ENCODE data around the gene LRRN2. TPM values are rescaled to one million over a fixed set of nuclear protein-coding genes. Genes with fewer than 3 reads are reported as not detected.

Gene LRRN2
- total RNA-seq, 1 experiment from 2014 or later = 5.3 TPM

DNA sequence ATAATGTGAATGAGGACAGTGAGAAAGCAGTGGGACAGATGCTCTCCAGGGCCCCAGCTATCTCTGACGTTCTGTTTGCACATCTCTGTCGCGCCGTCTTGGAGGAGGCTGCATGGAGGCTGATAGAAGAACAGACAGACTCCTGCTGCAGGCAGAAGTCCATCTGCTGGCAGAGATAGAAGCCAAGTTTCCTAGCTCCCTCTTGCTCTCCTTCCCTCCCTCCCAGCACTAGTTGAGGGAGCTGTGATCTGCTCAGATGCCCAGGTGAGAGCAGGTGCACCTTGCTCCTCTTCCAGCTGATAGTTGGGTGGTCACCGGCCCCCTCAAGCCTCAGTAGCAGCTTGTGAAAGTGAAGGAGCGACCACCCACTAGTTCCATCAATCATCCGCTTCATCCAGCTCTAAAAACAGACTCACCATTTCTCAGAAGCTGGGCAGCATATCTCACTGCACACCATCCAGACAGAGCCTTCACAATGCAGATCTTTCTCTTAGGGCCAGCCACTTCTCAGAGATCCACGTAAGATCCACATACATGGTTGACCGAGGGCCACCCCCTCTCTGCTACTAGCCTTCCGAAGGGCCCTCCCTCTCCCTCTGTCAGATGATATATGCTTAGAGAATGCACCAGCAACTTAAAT is 12.9 kb downstream of the LRRN2 start:
- DNase-seq (ENCODE audit: low spot score) (no peak), ATAC-seq (no peak)
- Mint-ChIP-seq H3K4me3 (no peak overlapping the region), H3K36me3 (no peaks in the 10 kb centered on the region), H3K27me3 (ENCODE audit: low read depth) (no peaks in the 10 kb centered on the region), H3K4me1 (peaks cover 7% of the 10 kb centered on the region), H3K27ac (no peak overlapping the region), H3K9me3 (no peaks in the 10 kb centered on the region)
- POLR2A ChIA-PET = no interaction called here
- TF ChIP-seq, protein P1, sequence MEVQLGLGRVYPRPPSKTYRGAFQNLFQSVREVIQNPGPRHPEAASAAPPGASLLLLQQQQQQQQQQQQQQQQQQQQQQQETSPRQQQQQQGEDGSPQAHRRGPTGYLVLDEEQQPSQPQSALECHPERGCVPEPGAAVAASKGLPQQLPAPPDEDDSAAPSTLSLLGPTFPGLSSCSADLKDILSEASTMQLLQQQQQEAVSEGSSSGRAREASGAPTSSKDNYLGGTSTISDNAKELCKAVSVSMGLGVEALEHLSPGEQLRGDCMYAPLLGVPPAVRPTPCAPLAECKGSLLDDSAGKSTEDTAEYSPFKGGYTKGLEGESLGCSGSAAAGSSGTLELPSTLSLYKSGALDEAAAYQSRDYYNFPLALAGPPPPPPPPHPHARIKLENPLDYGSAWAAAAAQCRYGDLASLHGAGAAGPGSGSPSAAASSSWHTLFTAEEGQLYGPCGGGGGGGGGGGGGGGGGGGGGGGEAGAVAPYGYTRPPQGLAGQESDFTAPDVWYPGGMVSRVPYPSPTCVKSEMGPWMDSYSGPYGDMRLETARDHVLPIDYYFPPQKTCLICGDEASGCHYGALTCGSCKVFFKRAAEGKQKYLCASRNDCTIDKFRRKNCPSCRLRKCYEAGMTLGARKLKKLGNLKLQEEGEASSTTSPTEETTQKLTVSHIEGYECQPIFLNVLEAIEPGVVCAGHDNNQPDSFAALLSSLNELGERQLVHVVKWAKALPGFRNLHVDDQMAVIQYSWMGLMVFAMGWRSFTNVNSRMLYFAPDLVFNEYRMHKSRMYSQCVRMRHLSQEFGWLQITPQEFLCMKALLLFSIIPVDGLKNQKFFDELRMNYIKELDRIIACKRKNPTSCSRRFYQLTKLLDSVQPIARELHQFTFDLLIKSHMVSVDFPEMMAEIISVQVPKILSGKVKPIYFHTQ (CRISPR knock-in tag; IDR thresholded peaks at IDR 0.05) = no peak
- TF ChIP-seq, protein P2, sequence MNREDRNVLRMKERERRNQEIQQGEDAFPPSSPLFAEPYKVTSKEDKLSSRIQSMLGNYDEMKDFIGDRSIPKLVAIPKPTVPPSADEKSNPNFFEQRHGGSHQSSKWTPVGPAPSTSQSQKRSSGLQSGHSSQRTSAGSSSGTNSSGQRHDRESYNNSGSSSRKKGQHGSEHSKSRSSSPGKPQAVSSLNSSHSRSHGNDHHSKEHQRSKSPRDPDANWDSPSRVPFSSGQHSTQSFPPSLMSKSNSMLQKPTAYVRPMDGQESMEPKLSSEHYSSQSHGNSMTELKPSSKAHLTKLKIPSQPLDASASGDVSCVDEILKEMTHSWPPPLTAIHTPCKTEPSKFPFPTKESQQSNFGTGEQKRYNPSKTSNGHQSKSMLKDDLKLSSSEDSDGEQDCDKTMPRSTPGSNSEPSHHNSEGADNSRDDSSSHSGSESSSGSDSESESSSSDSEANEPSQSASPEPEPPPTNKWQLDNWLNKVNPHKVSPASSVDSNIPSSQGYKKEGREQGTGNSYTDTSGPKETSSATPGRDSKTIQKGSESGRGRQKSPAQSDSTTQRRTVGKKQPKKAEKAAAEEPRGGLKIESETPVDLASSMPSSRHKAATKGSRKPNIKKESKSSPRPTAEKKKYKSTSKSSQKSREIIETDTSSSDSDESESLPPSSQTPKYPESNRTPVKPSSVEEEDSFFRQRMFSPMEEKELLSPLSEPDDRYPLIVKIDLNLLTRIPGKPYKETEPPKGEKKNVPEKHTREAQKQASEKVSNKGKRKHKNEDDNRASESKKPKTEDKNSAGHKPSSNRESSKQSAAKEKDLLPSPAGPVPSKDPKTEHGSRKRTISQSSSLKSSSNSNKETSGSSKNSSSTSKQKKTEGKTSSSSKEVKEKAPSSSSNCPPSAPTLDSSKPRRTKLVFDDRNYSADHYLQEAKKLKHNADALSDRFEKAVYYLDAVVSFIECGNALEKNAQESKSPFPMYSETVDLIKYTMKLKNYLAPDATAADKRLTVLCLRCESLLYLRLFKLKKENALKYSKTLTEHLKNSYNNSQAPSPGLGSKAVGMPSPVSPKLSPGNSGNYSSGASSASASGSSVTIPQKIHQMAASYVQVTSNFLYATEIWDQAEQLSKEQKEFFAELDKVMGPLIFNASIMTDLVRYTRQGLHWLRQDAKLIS (CRISPR knock-in tag; IDR thresholded peaks at IDR 0.05; ENCODE audit: borderline replicate concordance) = no peak
- TF ChIP-seq, protein P3, sequence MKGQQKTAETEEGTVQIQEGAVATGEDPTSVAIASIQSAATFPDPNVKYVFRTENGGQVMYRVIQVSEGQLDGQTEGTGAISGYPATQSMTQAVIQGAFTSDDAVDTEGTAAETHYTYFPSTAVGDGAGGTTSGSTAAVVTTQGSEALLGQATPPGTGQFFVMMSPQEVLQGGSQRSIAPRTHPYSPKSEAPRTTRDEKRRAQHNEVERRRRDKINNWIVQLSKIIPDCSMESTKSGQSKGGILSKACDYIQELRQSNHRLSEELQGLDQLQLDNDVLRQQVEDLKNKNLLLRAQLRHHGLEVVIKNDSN (CRISPR knock-in tag; IDR thresholded peaks at IDR 0.05) = no peak
- TF ChIP-seq CREB1 (CRISPR knock-in tag; IDR thresholded peaks at IDR 0.05) = no peak
- TF ChIP-seq, protein P4, sequence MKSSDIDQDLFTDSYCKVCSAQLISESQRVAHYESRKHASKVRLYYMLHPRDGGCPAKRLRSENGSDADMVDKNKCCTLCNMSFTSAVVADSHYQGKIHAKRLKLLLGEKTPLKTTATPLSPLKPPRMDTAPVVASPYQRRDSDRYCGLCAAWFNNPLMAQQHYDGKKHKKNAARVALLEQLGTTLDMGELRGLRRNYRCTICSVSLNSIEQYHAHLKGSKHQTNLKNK (CRISPR knock-in tag; IDR thresholded peaks at IDR 0.05) = no peak
- TF ChIP-seq NFYB (CRISPR knock-in tag; conservative IDR thresholded peaks at IDR 0.05; ENCODE audit: low read depth) = no peak
- TF ChIP-seq GTF2I (CRISPR knock-in tag; conservative IDR thresholded peaks at IDR 0.05) = no peak
- TF ChIP-seq ZNF671 (CRISPR knock-in tag; IDR thresholded peaks at IDR 0.05) = no peak
- TF ChIP-seq HMGA2 (CRISPR knock-in tag; IDR thresholded peaks at IDR 0.05) = no peak
- TF ChIP-seq, protein P5, sequence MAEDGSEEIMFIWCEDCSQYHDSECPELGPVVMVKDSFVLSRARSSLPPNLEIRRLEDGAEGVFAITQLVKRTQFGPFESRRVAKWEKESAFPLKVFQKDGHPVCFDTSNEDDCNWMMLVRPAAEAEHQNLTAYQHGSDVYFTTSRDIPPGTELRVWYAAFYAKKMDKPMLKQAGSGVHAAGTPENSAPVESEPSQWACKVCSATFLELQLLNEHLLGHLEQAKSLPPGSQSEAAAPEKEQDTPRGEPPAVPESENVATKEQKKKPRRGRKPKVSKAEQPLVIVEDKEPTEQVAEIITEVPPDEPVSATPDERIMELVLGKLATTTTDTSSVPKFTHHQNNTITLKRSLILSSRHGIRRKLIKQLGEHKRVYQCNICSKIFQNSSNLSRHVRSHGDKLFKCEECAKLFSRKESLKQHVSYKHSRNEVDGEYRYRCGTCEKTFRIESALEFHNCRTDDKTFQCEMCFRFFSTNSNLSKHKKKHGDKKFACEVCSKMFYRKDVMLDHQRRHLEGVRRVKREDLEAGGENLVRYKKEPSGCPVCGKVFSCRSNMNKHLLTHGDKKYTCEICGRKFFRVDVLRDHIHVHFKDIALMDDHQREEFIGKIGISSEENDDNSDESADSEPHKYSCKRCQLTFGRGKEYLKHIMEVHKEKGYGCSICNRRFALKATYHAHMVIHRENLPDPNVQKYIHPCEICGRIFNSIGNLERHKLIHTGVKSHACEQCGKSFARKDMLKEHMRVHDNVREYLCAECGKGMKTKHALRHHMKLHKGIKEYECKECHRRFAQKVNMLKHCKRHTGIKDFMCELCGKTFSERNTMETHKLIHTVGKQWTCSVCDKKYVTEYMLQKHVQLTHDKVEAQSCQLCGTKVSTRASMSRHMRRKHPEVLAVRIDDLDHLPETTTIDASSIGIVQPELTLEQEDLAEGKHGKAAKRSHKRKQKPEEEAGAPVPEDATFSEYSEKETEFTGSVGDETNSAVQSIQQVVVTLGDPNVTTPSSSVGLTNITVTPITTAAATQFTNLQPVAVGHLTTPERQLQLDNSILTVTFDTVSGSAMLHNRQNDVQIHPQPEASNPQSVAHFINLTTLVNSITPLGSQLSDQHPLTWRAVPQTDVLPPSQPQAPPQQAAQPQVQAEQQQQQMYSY (CRISPR knock-in tag; IDR thresholded peaks at IDR 0.05) = no peak
- no peak for TF ChIP-seq SMAD3 (CRISPR knock-in tag; IDR thresholded peaks at IDR 0.05; ENCODE audit: borderline replicate concordance)
- TF ChIP-seq, protein P6, sequence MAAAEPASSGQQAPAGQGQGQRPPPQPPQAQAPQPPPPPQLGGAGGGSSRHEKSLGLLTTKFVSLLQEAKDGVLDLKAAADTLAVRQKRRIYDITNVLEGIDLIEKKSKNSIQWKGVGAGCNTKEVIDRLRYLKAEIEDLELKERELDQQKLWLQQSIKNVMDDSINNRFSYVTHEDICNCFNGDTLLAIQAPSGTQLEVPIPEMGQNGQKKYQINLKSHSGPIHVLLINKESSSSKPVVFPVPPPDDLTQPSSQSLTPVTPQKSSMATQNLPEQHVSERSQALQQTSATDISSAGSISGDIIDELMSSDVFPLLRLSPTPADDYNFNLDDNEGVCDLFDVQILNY (CRISPR knock-in tag; IDR thresholded peaks at IDR 0.05) = no peak
- TF ChIP-seq, protein P7, sequence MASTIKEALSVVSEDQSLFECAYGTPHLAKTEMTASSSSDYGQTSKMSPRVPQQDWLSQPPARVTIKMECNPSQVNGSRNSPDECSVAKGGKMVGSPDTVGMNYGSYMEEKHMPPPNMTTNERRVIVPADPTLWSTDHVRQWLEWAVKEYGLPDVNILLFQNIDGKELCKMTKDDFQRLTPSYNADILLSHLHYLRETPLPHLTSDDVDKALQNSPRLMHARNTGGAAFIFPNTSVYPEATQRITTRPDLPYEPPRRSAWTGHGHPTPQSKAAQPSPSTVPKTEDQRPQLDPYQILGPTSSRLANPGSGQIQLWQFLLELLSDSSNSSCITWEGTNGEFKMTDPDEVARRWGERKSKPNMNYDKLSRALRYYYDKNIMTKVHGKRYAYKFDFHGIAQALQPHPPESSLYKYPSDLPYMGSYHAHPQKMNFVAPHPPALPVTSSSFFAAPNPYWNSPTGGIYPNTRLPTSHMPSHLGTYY (CRISPR knock-in tag; IDR thresholded peaks at IDR 0.05) = no peak
- no peak for TF ChIP-seq KAT7 (CRISPR knock-in tag; IDR thresholded peaks at IDR 0.05; ENCODE audit: borderline replicate concordance)
- CTCF ChIA-PET = interaction anchor here (1.0 to 1.5 kb wide), 6 partner anchors 11 to 134 kb away, joined by 3 read pairs; no protein-coding TSS in a partner anchor

All from WTC11 (cell line).